ENCODE measurements around the gene PYCARD.
A peak's percentile ranks its signal among the peaks of the same experiment; 100 is the strongest.
"Not testable (repeated sequence)": the region's sequence is repeated elsewhere in the genome, so short reads cannot be mapped to it uniquely, and the experiment has no call there.

PYCARD gene

DNA sequence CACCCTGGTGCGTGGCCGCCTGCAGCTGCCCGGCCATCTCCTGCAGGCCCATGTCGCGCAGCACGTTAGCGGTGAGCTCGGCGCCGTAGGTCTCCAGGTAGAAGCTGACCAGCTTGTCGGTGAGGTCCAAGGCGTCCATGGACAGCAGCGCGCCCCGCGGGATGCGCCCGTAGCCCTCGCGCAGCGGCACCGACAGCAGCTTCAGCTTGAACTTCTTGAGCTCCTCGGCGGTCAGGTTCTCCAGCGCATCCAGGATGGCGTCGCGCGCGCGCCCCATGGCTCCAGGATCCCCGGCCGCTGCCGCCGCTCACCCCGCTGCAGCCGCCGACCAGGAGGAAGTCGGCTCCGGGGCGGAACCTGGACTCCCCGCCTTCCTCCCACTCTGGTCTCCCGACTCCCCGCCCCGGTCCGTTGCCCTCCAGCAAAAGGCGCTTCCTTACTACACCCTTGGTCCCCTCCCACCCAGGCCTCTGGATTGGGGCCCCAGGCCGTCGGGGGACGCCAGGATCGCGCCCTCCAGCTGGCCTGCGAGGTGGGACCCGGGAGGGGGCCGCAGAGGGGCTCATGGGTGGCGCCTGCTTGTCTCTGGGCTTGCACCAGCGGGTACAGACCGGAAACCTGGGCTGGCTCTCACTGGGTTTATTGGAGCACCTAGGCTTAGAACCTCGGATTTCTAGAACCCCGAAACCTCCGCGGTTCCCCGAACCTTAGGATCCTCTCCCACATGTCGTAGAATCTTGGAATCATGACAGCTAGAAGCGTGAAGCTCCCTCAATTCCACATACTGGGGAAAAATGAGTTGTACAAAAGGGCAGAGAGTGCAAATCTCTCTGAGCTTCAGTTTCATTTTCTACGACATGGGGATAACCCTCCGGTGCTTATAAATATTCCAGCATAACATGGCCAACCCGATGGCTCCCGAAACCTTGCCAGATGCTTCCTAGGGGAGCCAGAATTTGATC lies at the start of gene PYCARD:
Gene PYCARD (minus strand): TSS at position 347 of the 962 bp plus-strand sequence. CDS start 70 bp downstream, at position 277.
- DNase-seq, result peak; percentile 69

DNA sequence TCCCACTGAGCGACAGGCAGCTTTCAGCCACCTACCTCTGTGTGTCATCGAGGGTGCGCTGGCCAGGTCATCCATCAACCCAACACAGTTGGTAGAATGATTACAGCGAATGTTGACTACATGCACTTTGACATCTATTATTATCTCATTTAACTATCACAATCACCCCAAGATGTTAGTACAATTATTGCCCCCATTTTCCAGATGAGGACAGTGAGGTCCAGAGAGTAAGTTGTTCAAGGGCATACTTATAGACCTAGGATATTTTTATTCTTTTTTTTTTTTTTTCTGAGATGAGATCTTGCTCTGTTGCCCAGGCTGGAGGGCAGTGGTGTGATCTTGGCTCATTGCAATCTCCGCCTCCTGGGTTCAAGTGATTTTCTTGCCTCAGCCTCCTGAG lies 48.9 kb upstream of the PYCARD start:
- DNase-seq, result no peak

DNA sequence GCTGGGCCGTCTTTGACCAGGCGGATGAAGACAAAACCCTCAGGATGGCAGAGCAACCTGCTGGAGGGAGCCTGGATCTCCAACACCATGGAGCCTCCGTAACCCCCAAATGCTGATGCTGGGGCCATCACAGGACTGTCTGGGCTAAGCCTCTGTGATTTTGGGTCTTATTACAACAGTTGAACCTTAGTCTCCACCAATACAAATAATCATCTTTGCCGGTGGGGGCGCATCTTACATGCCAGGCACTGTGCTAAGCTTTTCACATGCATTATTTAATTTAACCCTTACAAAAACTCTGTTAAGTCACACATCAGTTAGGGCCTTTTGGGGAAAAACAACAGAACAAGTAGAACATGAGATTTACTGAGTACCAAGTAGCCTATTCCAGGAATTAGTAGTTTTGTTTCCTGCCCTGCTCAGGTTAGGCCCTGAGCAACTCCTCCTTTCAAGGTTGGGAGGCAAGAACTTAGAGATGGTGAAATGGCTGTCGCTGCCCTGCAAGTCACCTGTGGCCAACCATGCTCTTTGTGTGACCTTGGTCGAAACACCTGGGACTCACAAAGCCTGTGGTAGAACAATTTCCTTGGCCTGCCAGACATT lies 48.3 kb upstream of the PYCARD start:
- no peak for DNase-seq

DNA sequence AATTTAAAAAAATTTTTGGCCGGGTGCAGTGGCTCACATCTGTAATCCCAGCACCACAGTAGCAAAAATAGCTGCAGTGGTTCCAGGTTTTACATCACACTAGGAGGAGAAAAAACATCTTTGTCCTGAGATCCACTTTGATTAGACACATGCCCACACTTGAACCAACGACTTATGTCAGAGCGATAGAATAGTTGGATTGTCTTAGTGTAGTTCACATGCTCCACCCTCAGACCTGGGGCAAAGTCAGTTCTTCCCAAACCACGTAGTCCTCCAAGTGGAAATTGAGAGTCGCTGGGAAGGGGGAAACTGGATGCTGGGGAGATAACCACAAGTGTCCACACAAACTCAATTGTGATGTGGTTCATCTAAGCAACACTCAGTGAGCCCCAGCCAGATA lies 45.8 kb upstream of the PYCARD start:
- DNase-seq, result no peak

DNA sequence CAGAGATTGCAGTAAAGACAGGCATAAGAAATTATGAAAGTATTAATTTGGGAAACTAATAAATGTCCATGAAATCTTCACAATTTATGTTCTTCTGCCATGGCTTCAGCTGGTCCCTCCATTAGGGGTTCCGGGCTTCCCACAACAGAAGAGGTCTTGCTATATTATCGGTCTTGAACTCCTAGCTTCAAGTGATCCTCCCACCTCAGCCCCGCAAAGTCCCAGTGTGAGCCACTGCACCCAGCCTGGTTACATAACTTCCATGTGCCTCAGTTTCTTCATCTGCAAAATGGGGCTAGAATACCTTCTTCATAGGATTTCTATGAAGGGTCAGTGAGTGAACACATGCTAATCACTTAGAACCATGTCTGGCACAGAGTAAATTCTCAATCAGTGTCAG lies 43.7 kb upstream of the PYCARD start:
- DNase-seq, result no peak

DNA sequence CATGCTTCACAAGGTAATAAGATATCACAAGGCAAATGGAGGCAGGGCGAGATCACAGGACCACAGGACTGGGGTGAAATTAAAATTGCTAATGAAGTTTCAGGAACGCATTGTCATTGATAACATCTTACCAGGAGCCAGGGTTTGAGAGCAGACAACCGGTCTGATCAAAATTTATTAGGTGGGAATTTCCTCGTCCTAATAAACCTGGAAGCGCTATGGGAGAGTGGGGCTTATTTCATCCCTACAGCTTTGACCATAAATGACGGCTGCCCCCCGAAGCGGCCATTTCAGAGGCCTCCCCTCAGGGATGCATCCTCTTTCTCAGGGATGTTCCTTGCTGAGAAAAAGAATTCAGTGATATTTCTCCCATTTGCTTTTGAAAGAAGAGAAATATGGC lies 43.0 kb upstream of the PYCARD start:
- not testable (repeated sequence) for DNase-seq

DNA sequence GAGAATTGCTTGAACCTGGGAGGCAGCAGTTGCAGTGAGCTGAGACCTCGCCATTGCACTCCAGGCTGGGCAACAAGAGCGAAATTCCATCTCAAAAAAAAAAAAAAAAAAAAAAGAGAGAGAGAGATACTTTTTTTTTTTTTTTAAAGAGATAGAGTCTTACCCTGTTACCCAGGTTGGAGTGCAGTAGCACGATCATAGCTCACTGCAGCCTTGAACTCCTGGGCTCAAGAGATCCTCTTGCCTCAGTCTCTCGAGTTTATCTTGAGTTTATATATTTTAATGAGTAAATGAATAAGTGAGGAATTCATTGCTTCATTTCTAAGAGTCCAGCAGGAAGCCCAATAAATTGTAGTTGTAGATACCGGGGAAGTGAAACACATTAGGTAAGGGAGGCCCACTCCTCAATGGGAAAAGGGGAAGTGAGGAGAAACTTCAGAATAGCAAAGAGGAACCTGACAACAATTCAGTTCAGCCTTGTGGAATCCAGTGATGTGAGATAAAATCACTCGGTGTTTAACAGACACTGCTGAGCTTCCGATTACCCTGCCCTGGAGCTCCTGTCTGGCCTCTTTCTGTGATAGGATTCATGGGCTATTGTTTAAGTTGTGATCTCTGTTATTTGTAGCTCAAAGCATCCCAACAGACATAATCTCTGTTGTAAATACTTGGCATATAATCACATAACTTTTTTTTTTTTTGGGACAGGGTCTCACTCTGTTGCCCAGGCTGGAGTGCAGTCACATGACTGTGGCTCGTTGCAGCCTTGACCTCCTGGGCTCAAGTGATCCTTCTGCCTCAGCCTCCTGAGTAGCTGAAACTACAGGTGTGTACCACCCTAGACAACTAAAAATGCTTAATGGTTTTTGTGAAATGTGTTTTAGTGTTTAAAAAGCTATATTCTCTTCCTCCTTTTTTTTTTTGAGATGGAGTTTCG lies 41.4 kb upstream of the PYCARD start:
- peak; percentile 98 for DNase-seq

DNA sequence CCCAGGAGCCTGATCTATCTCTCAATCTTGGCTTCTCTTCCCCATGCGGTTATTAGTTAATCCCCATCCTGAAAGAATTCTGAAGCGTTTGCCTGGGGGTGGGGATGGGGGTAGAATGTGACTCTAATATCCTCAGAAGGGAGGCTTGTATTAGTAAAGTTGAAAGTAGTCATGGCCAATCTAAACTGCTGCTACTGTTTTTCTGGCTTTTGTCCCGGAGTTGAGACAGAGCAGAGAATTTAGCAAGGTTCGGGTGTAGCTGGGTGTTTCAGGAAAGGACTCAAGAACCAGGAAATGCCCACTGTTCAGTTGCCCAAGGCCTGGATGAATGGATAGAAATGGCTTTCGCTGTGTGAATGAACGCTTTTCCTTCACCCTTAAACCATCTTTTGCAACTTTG lies 39.6 kb upstream of the PYCARD start:
- no peak for DNase-seq

DNA sequence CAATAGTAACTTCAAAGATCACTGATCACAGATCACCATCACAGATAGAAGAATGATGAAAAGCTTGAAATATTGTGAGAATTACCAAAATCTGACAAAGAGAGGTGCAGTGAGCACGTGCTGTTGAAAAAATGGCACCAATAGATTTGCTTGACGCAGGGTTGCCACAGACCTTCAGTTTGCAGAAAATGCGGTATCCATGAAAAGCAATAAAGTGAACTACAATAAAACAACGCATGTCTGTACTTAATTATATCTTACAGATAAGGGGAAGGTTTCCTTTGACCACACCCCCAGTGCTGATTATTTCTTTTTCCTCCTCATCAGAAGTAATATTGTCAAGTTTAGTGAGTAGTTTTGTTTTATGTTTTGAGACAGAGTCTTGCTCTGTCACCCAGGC lies 35.5 kb upstream of the PYCARD start:
- DNase-seq, result no peak

DNA sequence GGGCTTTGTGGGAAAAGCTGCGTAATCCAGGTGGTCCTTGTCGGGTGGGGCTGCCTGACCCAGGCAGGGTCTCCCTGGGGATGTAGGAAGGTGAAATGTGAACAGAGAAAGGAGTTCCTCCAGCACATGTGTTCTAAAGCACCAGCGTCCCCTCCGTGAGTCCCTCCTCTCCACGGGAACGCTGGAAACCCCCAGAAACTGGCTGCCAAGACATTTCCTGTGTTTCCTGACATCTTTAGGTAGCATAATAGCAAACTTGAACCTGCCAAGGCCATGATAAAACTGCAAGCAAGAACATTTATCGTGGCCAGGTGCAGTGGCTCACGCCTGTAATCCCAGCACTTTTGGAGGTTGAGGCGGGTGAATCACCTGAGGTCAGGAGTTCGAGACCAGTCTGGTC lies 26.9 kb upstream of the PYCARD start:
- DNase-seq, result no peak

DNA sequence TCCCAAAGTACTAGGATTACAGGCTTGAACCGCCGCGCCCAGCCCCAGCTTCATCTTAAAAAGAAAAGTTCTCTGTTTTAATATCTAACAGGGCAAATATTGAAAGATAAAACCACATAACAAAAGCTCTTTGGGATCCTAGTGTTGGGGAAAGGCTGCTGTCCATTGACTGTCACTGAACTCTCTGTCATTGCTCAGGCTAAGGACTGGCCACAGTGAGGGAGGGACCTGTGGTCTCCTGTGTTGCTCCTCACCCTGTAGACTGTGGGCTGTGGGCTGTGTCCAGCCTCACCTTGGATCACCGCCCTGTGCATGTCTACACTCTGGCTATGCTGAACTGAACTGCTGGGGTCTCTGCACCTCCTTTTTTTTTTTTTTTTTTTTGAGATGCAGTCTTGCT lies 25.6 kb upstream of the PYCARD start:
- no peak for DNase-seq

DNA sequence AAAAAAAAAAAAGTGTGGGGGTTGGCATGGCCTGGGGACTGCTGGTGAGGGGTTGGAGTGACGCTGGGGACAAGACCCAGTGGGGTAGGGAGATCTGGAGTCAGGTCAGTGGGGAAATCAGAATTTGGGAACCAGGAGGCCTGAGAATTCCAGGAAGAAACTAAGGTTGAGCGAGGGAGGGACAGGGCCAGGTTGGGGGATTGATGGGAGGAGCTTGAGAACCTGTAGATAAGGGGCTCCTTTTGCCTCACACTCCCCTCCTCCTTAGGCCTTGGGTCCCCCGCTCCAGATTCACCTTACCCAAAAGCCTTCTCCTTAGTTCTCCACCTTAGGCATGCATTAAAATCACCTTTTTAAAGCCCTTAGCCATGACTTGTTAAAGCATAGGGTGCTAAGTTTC lies 22.6 kb upstream of the PYCARD start:
- no peak for DNase-seq

DNA sequence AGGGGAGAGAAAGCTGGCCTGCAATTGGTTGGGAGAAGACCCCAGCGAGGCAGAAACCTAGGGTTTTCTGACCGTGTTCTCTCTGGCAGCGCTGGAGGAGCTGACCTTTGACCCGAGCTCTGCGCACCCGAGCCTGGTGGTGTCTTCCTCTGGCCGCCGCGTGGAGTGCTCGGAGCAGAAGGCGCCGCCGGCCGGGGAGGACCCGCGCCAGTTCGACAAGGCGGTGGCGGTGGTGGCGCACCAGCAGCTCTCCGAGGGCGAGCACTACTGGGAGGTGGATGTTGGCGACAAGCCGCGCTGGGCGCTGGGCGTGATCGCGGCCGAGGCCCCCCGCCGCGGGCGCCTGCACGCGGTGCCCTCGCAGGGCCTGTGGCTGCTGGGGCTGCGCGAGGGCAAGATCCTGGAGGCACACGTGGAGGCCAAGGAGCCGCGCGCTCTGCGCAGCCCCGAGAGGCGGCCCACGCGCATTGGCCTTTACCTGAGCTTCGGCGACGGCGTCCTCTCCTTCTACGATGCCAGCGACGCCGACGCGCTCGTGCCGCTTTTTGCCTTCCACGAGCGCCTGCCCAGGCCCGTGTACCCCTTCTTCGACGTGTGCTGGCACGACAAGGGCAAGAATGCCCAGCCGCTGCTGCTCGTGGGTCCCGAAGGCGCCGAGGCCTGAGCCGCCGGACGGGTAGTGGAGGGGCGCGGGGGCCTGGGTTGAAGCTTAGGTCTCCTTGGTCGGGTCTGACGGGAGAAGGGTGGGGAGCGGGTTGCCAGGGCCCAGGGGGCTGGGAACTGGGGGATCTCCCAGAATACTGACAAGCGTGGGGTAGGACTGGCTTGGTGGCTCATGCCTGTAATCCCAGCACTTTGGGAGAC lies 21.8 kb upstream of the PYCARD start:
- no peak for DNase-seq

DNA sequence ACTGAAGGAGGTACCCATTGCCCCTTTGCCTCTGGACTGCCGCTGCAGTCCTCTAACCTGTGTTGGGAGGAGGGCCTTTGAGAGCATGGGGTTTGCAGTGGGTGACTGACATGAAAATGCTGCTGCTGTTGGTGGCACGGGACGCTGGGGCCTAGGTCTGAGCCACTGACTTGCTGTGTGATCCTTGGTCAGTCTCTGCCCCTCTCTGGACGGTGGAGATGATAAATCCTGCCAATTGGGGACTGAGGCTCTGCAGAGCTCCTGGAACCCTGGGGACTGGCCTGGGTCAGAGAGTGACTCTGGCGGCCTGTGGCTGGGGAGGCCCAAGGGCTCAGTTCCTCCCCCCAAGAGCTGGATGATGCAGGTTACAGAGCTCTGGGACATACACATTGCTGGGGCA lies 20.5 kb upstream of the PYCARD start:
- DNase-seq, result no peak

DNA sequence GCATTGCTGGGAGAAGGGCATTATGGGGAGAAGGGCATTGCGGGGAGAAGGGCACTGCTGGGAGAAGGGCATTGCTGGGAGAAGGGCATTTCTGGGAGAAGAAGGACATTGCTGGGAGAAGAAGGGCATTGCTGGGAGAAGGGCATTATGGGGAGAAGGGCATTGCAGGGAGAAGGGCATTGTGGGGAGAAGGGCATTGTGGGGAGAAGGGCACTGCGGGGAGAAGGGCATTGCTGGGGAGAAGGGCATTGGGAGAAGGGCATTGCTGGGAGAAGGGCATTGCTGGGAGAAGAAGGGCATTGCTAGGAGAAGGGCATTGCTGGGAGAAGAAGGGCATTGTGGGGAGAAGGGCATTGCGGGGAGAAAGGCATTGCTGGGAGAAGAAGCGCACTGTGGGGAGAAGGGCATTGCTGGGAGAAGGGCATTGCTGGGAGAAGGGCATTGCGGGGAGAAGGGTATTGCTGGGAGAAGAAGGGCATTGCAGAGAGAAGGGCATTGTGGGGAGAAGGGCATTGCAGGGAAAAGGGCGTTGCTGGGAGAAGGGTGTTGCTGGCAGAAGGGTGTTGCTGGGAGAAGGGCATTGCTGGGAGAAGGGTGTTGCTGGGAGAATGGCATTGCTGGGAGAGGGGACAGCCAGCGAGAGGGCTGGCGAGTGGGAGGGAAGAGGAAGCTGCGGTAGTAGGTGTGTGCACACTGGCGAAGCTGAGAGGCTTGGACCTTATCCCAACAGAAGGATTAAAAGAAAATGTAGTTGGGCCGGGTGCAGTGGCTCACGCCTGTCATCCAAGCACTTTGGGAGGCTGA lies 19.0 kb upstream of the PYCARD start:
- no peak for DNase-seq

DNA sequence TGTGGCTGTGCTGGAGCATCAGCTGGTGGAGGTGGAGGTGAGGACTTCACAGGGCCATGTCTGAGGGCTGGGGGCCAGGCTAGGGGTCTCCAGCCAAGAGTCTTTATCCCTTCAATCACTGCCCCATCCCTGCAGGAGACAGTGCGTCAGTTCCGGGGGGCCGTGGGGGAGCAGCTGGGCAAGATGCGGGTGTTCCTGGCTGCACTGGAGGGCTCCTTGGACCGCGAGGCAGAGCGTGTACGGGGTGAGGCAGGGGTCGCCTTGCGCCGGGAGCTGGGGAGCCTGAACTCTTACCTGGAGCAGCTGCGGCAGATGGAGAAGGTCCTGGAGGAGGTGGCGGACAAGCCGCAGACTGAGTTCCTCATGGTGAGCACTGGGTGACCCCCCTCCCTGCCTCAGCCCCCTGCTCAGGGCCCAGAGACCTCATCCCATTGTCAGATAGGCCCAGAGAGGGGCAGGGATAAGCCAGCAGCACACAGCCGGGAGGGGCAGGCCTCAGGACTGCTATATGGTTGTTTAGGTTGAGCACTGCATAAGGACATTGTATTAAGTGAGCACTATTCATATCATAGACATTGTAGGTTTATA lies 16.7 kb upstream of the PYCARD start:
- no peak for DNase-seq

DNA sequence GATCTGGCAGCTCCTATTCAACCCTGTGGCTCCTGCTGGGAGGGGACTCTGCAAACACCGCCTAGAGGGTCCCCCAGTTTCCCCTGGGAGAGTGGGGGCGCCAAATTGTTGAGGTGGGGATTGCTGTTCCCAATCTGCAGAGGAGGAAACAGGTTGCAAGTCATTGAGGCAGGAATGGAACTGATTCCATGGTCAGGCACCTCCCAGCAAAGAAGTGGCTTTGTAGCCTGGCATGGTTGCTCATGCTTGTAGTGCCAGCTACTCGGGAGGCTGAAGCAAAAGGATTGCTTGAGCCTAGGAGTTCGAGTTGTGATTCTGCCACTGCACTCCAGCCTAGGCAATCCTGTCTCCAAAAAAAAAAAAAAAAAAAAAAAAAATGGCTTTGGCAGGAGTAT lies 14.6 kb upstream of the PYCARD start:
- no peak for DNase-seq

DNA sequence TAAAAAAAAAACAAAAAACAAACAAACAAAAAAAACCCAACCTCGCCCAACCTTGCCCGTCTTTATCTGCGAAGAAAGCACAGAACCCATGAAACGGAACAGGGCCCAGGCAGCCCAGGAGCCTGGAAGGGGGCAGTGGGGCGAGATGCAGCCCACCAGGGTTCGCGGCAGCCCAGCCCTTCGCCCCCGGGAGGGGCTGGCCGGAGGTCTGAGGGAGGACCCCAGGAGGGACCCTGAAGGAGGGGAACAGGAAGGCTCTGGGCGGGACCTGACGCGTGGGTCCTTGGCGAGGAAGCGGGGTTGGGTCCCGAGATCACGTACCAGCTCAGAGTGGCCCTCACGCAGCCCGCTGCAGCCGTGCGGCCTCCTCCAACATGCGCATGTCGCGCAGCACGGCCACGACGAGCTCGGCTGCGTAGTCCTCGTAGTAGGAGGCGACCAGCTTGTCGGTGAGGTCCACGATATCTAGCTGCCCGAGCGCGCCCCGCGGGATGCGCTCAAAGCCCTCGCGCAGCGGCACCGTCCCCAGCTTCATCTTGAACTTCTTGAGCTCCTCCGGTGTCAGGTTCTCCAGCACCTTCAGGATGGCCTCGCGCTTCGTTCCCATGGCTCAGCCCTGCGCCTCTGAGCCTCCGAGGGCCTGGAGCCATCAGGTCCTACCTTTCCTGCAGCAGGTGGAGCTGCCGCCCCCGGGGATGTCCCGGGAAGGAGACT lies 14.0 kb upstream of the PYCARD start, which contains the start of gene PYDC1:
Gene PYDC1 (minus strand): TSS at position 714 of the 714 bp plus-strand sequence. CDS start 107 bp downstream, at position 607.
- no peak for DNase-seq

DNA sequence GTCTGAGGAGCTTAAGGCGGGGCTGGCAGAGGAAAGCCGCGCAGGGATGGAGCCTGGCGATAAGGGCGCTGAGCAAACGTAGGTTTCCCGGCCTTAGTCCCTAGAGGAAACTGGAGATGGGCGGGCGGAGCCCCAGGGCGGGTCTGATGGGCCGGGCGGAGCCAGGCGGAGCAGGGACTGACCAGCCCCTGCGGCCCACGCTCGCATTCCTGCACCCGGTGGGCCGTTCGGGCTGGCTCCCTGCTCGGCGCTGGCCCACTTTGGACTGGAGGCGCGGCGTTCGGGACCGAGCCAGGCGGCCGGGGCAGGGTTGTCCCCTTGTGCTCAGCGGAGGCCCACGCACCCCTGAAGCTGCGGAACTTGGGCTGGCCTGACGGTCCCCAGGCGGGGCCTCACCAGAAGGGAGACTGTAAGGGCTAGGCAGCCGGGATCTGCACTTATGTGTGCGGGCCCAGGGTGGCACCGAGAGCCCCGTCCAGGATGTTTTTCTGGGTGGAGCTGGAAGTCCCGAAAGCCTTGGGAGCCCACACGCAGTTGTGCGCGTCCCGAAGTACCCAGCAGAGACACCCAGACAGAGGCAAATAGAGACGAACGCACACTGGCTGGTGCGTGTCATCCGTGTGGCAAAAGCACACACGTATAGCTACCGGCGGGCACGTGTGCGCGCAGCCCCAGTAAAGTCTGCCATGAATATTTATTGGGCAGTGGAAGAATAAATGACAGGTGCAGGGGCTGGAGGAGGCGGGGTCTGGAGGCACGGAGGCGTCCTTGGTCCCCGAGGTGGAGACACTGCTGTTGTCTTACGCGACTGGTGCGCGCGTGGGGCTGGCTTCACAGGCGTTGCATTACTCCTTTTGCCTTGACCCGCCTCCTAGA lies 13.0 kb upstream of the PYCARD start:
- no peak for DNase-seq
